GM19468 (cell line): ENCODE measurements around the gene SPTBN5.
A peak's percentile ranks its signal among the peaks of the same experiment; 100 is the strongest.

Experiments used
- ATAC-seq: cut with Tn5 transposase; IDR thresholded peaks from one replicate; pipeline ENCODE4 v1.9.1; 2021; ENCODE audit warnings: mild to moderate bottlenecking, moderate library complexity, moderate number of reproducible peaks; ENCODE audit not compliant: unreplicated experiment; ENCODE audit errors: extremely low read depth

SPTBN5 gene

GRCh38 chr15:41893422-41894250 is at the start of gene SPTBN5:
Gene SPTBN5 (minus strand): TSS chr15:41894053. CDS start chr15:41893497, 556 bp downstream.
- no peak for ATAC-seq

- no peak for ATAC-seq
These were observed 49.0 kb upstream of the SPTBN5 start for GRCh38 chr15:41942886-41943285.

- no peak for ATAC-seq
These were observed 48.0 kb upstream of the SPTBN5 start for GRCh38 chr15:41941644-41942415.

- ATAC-seq, result no peak
These were observed 46.6 kb upstream of the SPTBN5 start for GRCh38 chr15:41940441-41940857.

GRCh38 chr15:41939986-41940385 is 46.1 kb upstream of the SPTBN5 start:
- ATAC-seq, result no peak

- ATAC-seq, result no peak
These were observed 43.7 kb upstream of the SPTBN5 start for GRCh38 chr15:41937568-41937923.

- ATAC-seq, result no peak
These were observed 43.1 kb upstream of the SPTBN5 start for GRCh38 chr15:41936649-41937567.

GRCh38 chr15:41936155-41936554 is 42.3 kb upstream of the SPTBN5 start:
- no peak for ATAC-seq

- peak; percentile 48 for ATAC-seq
These were observed 41.7 kb upstream of the SPTBN5 start for GRCh38 chr15:41935566-41936020.

- no peak for ATAC-seq
These were observed 41.0 kb upstream of the SPTBN5 start for GRCh38 chr15:41934843-41935242.

- ATAC-seq, result no peak
These were observed 39.9 kb upstream of the SPTBN5 start for GRCh38 chr15:41933771-41934170.

GRCh38 chr15:41933326-41933725 is 39.5 kb upstream of the SPTBN5 start:
- no peak for ATAC-seq

- no peak for ATAC-seq
These were observed 38.8 kb upstream of the SPTBN5 start for GRCh38 chr15:41932511-41933289.

- ATAC-seq, result no peak
These were observed 38.2 kb upstream of the SPTBN5 start for GRCh38 chr15:41932101-41932500.

GRCh38 chr15:41930867-41931222 is 37.0 kb upstream of the SPTBN5 start:
- no peak for ATAC-seq

GRCh38 chr15:41930221-41930866 is 36.5 kb upstream of the SPTBN5 start:
- ATAC-seq, result no peak

GRCh38 chr15:41928637-41929620 is 35.1 kb upstream of the SPTBN5 start:
- peak; percentile 24 for ATAC-seq

GRCh38 chr15:41928100-41928499 is 34.2 kb upstream of the SPTBN5 start:
- ATAC-seq, result no peak
